Activated CD8-positive, alpha-beta T cell treated with anti-CD3 and anti-CD28 coated beads for 36 hours (primary cell): Measurements from ENCODE around the gene USP49. TPM values are rescaled to one million over a fixed set of nuclear protein-coding genes. Genes with fewer than 3 reads are reported as not detected.

Source experiments
- ATAC-seq: fragments of 200-7000 bp; cut with Tn5 transposase; one replicate; pipeline ENCODE4 v1.10.0; 2021; ENCODE audit warnings: mild to moderate bottlenecking, moderate library complexity
- CTCF ChIA-PET: fragments of 350-600 bp; sonication (Branson Sonifier 250); formaldehyde crosslinking; loops from one replicate; lab custom pipeline; 2021; ENCODE audit warnings: antibody characterized with exemption; lab: Charles Lee
- POLR2A ChIA-PET: fragments of 350-600 bp; sonication (Branson Sonifier 250); formaldehyde crosslinking; loops from one replicate; lab custom pipeline; 2021; ENCODE audit warnings: antibody characterized with exemption; lab: Charles Lee
- DNase-seq: peaks from one replicate; pipeline ENCODE4 v3.0.0-alpha.2; 2020
- H3K27ac Mint-ChIP-seq: one replicate; pipeline ENCODE4 v1.8.0; 2021; ENCODE audit warnings: mild to moderate bottlenecking, mixed read lengths
- H3K27me3 Mint-ChIP-seq: one replicate; pipeline ENCODE4 v1.8.0; 2021; ENCODE audit warnings: mixed read lengths
- H3K36me3 Mint-ChIP-seq: one replicate; pipeline ENCODE4 v1.8.0; 2021; ENCODE audit warnings: low read depth, mixed read lengths
- H3K4me1 Mint-ChIP-seq: one replicate; pipeline ENCODE4 v1.8.0; 2021; ENCODE audit warnings: low read depth, mixed read lengths
- H3K4me3 Mint-ChIP-seq: one replicate; pipeline ENCODE4 v1.8.0; 2021; ENCODE audit warnings: mild to moderate bottlenecking, moderate library complexity, mixed read lengths
- H3K9me3 Mint-ChIP-seq: one replicate; pipeline ENCODE4 v1.8.0; 2021; ENCODE audit warnings: mixed read lengths
- intact Hi-C: fragments of 100-400 bp; cut with micrococcal nuclease; formaldehyde crosslinking; loops from one replicate; pipeline ENCODE4 v1.10.0; 2022
- total RNA-seq, 2 experiments: library from RNA; stranded (reverse); gene quantifications; one replicate each; pipeline ENCODE4 v1.2.3, GENCODE V29; 2021
- TF ChIP-seq, protein P1 (sequence below): fragments of 200-600 bp; IDR thresholded peaks from one replicate; pipeline ENCODE4 v1.8.0; 2022; ENCODE audit warnings: antibody characterized with exemption, mild to moderate bottlenecking

Gene USP49
- total RNA-seq, 2 experiments from 2014 or later, result 5.7 to 5.9 TPM

DNA sequence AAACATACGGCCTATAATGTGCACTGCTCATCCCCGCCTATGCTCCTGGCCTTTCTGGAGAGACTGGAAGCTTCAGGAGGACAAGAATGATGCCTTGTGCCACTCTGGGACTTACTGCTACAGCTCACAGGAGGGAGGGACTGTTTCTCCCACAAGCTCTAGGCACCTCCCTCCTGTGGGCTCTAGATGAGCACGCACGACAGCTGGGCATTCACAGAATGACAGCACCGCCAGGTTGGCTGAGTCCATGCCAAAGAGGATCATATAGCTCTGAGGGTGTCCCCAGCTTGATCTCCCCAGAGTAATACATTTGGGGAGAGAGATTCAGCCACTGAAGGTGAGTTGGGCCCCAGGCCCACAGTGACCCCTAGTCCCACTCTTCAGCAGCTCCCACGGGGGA lies 137.9 kb downstream of the USP49 start:
- ChIA-PET CTCF (interaction anchor here (1.6 kb wide), 1 partner anchor 51 kb away, joined by 6 read pairs; no protein-coding TSS in a partner anchor), POLR2A (no interaction called here)
- H3K27me3 Mint-ChIP-seq, result peaks cover 2% of the 10 kb centered on the region

DNA sequence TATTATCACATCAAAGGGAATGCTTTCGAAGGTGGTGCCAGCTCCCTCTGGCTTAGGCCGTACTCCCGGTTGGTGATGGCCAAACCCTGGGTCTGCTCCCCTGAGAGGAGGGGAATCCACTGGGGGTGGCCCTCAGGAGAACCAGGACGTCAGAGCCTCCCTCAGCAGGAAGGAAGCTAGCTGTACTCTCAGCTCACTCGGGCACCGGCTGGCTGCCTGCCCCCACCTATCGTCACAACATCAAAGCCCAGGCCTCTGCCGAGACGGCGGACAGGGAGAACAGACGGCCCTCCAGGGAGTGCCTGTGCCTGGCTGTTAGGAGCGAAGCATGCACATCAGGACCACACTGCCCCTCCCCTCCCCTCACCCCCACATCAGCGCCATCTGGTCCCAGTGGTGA lies 138.8 kb downstream of the USP49 start:
- H3K27me3 Mint-ChIP-seq, result peaks cover 1% of the 10 kb centered on the region
- TF ChIP-seq, protein P1, sequence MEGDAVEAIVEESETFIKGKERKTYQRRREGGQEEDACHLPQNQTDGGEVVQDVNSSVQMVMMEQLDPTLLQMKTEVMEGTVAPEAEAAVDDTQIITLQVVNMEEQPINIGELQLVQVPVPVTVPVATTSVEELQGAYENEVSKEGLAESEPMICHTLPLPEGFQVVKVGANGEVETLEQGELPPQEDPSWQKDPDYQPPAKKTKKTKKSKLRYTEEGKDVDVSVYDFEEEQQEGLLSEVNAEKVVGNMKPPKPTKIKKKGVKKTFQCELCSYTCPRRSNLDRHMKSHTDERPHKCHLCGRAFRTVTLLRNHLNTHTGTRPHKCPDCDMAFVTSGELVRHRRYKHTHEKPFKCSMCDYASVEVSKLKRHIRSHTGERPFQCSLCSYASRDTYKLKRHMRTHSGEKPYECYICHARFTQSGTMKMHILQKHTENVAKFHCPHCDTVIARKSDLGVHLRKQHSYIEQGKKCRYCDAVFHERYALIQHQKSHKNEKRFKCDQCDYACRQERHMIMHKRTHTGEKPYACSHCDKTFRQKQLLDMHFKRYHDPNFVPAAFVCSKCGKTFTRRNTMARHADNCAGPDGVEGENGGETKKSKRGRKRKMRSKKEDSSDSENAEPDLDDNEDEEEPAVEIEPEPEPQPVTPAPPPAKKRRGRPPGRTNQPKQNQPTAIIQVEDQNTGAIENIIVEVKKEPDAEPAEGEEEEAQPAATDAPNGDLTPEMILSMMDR, result no peak
- intact Hi-C loops, result no loop called here
- ATAC-seq, result peak; percentile 65
- H3K4me3 Mint-ChIP-seq, result no peak overlapping the region
- no peak for DNase-seq
- ChIA-PET POLR2A (no interaction called here), CTCF (interaction anchor here (1.6 kb wide), 1 partner anchor 50 kb away, joined by 6 read pairs; no protein-coding TSS in a partner anchor)
- no peaks in the 10 kb centered on the region for H3K9me3 Mint-ChIP-seq
- no peaks in the 10 kb centered on the region for H3K36me3 Mint-ChIP-seq
- H3K27ac Mint-ChIP-seq, result no peak overlapping the region
- no peaks in the 10 kb centered on the region for H3K4me1 Mint-ChIP-seq

More for the DNA sequence above, 137.9 kb downstream of the USP49 start:
- intact Hi-C loops, result no loop called here
- TF ChIP-seq, protein P1, result no peak
- no peaks in the 10 kb centered on the region for H3K9me3 Mint-ChIP-seq
- no peak overlapping the region for H3K27ac Mint-ChIP-seq
- no peak for DNase-seq
- no peaks in the 10 kb centered on the region for H3K36me3 Mint-ChIP-seq
- ATAC-seq, result no peak
- H3K4me3 Mint-ChIP-seq, result no peak overlapping the region
- no peaks in the 10 kb centered on the region for H3K4me1 Mint-ChIP-seq

DNA sequence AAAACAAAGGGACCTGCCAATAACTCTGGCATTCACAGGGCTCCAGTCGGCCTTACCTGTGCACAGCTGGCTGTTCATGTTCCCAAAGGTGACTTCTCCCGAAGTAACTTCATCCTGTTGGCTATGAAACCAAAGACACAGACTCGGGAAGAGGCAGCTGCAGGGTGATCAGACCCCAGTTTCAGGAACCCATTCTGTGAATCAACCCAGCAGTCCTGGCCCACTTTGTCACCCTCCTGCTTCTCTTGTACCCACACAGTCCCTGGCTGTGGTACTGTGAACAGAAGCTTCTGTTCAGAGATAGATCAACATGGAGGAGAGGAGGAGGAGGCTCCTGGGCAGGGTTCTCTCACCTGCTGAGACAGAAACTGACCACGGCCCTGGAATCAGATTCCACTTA lies 139.3 kb downstream of the USP49 start:
- ChIA-PET CTCF (interaction anchor here (1.6 kb wide), 1 partner anchor 50 kb away, joined by 6 read pairs; no protein-coding TSS in a partner anchor), POLR2A (no interaction called here)
- no peak overlapping the region for H3K27ac Mint-ChIP-seq

DNA sequence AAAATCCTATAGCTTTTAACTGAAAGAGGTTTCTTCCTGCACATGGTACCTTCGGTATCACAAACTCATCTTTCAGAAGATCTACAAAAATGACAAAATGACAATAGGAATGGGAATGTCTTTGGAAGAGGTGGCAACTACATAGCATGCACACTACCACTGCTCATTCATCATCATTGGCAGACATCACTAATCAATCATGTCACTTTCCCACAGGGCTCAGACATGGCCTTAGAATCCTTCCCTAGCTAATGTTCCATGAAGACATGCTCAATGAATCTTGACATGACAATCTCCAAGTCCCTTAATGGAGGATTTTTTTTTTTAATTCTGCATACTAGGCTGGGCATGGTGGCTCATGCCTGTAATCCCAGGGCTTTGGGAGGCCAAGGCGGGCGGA lies 144.8 kb downstream of the USP49 start:
- ChIA-PET CTCF (interaction anchor here (0.6 to 1.3 kb wide), 2 partner anchors 12 to 38 kb away, joined by 3 to 5 read pairs; no protein-coding TSS in a partner anchor), POLR2A (no interaction called here)
- Mint-ChIP-seq H3K4me1 (no peaks in the 10 kb centered on the region), H3K36me3 (no peaks in the 10 kb centered on the region), H3K9me3 (no peaks in the 10 kb centered on the region), H3K27me3 (no peaks in the 10 kb centered on the region), H3K27ac (no peak overlapping the region), H3K4me3 (no peak overlapping the region)
- TF ChIP-seq, protein P1, result no peak
- DNase-seq (no peak), ATAC-seq (no peak)
- intact Hi-C loops, result no loop called here

More for the DNA sequence above, 139.3 kb downstream of the USP49 start:
- no peaks in the 10 kb centered on the region for H3K9me3 Mint-ChIP-seq
- TF ChIP-seq, protein P1, result no peak
- no peaks in the 10 kb centered on the region for H3K36me3 Mint-ChIP-seq
- no peaks in the 10 kb centered on the region for H3K4me1 Mint-ChIP-seq
- ATAC-seq (peak; percentile 17), DNase-seq (no peak)
- intact Hi-C loops, result no loop called here
- H3K4me3 Mint-ChIP-seq, result no peak overlapping the region
- H3K27me3 Mint-ChIP-seq, result no peaks in the 10 kb centered on the region

DNA sequence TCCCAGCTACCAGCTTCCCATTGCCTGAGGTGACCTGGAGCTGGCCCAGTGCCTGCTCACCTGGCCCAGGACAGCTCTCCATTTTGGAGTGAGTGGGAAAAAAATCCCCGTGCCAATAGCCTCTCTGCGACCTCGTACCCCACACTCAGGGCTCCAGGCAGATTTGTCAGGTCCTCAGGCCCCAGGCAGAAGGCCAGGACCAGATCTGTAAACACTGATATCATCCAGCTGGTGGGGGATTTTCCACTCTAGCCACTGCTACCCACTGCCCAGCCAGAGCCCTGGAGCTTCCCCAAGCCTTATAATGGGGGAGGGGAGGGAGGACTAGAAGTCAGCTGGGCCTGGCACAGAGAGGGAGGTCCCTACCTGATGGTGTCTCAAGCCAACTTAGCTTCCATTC lies 146.6 kb downstream of the USP49 start:
- no peak for ATAC-seq

More for the DNA sequence above, 146.6 kb downstream of the USP49 start:
- TF ChIP-seq, protein P1, result no peak
- intact Hi-C loops, result no loop called here
- Mint-ChIP-seq H3K36me3 (no peaks in the 10 kb centered on the region), H3K4me1 (no peaks in the 10 kb centered on the region), H3K9me3 (no peaks in the 10 kb centered on the region), H3K4me3 (no peak overlapping the region), H3K27ac (no peak overlapping the region), H3K27me3 (no peaks in the 10 kb centered on the region)
- POLR2A ChIA-PET, result interaction anchor here (0.9 kb wide), 1 partner anchor 40 kb away, joined by 3 read pairs; no protein-coding TSS in a partner anchor
- no peak for DNase-seq
- CTCF ChIA-PET, result interaction anchor here (0.9 to 1.2 kb wide), 2 partner anchors 27 to 65 kb away, joined by 3 read pairs; no protein-coding TSS in a partner anchor
